Coronary artery (tissue), 2 donors: ENCODE measurements around the gene ANKRD40CL.
A peak's percentile ranks its signal among the peaks of the same experiment; 100 is the strongest.

Source experiments
- DNase-seq: peaks from one replicate; pipeline ENCODE4 v3.0.0-alpha.2; 2017; ENCODE audit warnings: low spot score
- H3K27ac ChIP-seq, 2 donors: fragments of 200-600 bp; sonication (generic); one replicate each; pipeline ENCODE4 v1.5.1; 2016 to 2019
- H3K4me3 ChIP-seq: fragments of 200-600 bp; sonication (generic); 2 replicates; pipeline ENCODE4 v1.5.1; 2016; ENCODE audit warnings: mild to moderate bottlenecking, moderate library complexity
- TF ChIP-seq, protein P1 (sequence below): fragments of 200-600 bp; sonication (generic); IDR thresholded peaks from one replicate; pipeline ENCODE4 v1.5.1; 2019; ENCODE audit warnings: antibody characterized with exemption

The ANKRD40CL gene

DNA sequence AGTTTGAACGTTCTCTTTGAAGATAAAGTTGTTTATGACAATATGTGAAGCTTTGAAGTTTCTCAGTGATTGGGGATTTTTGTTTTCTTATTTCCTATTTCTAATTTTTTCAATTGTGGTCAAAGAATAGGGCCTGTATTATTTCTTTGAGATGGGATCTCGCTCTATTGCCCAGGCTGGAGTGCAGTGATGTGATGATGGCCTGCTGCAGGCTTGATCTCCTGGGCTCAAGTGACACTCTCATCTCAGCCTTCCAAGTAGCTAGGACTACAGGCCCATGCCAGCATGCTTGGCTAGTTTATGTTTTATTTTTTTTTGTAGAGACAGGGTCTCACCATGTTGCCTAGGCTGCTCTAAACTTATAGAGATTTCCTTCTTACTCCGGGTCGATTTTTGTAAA, 11.7 kb upstream of the ANKRD40CL start:
- Histone ChIP-seq H3K4me3 (no peak overlapping the region), H3K27ac (no peak overlapping the region)
- TF ChIP-seq, protein P1, sequence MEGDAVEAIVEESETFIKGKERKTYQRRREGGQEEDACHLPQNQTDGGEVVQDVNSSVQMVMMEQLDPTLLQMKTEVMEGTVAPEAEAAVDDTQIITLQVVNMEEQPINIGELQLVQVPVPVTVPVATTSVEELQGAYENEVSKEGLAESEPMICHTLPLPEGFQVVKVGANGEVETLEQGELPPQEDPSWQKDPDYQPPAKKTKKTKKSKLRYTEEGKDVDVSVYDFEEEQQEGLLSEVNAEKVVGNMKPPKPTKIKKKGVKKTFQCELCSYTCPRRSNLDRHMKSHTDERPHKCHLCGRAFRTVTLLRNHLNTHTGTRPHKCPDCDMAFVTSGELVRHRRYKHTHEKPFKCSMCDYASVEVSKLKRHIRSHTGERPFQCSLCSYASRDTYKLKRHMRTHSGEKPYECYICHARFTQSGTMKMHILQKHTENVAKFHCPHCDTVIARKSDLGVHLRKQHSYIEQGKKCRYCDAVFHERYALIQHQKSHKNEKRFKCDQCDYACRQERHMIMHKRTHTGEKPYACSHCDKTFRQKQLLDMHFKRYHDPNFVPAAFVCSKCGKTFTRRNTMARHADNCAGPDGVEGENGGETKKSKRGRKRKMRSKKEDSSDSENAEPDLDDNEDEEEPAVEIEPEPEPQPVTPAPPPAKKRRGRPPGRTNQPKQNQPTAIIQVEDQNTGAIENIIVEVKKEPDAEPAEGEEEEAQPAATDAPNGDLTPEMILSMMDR, result no peak
- no peak for DNase-seq

DNA sequence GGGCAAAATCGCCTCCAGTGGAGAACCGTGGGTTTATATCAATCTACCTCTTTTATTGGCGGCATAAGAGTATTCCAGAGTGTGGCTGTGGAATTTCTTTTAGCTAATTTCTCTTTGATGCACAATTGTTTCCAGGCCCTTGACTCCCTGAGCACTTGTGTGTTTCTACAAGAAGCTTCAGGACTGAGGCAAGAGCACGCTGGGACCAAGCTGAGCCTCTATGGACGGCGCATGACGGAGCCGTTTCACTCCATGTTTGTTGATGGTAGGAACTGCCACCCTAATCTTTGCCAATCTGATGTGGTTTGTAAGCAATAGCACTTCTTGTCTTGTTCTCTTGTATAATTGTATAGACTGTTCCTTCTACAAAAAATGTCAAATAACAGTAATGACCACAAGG, 11.2 kb upstream of the ANKRD40CL start:
- TF ChIP-seq, protein P1, result no peak
- DNase-seq, result no peak
- no peak overlapping the region for H3K27ac ChIP-seq
- H3K4me3 ChIP-seq, result no peak overlapping the region

DNA sequence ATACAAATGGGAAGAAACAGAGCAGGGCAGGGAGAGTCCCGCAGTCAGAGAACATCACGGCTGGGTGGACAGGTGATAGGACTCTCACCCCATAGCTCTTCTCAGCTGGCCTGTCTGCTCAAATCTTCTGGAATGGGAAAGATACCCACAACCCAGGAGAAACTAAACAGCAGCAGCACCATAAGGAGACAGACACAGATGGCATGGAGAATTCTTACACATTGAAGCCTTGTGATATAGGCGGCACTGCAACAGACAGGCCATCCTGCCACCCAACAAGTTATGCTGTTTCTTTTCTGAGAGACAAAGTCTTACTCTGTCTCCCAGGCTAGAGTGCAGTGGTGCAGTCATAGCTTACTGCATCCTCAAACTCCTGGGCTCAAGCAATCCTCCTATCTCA, 8.6 kb upstream of the ANKRD40CL start:
- H3K27ac ChIP-seq, result no peak overlapping the region
- TF ChIP-seq, protein P1, result no peak
- no peak overlapping the region for H3K4me3 ChIP-seq
- DNase-seq, result no peak

DNA sequence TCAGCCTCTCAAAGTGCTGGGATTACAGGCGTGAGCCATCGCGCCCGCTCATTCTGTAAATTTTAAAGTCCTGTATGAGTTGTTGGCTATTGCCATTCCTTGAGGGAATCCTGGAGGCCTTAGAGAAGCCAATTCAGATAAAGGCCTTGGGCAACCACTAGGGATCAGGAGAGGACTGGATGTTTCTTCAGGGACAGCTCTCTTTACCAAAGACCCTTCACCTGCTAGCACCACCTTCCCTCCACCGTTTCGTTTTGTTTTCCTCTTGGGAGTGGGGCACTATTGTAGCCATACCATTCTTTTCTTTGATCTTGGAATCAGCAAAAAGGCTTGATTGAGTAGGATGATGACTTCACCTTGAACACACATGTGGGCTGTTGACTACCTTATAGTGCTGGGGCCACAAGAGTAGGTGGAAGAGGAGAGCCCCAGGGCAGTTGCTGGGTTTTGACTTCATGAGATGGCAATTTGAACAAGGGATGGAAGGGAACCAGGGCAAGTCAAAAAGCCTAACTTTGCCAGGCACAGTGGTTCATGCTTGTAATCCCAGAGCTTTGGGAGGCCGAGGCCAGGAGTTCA, 7.0 kb upstream of the ANKRD40CL start:
- TF ChIP-seq, protein P1, result no peak
- no peak overlapping the region for H3K4me3 ChIP-seq
- H3K27ac ChIP-seq, result no peak overlapping the region
- DNase-seq, result peak; percentile 21

DNA sequence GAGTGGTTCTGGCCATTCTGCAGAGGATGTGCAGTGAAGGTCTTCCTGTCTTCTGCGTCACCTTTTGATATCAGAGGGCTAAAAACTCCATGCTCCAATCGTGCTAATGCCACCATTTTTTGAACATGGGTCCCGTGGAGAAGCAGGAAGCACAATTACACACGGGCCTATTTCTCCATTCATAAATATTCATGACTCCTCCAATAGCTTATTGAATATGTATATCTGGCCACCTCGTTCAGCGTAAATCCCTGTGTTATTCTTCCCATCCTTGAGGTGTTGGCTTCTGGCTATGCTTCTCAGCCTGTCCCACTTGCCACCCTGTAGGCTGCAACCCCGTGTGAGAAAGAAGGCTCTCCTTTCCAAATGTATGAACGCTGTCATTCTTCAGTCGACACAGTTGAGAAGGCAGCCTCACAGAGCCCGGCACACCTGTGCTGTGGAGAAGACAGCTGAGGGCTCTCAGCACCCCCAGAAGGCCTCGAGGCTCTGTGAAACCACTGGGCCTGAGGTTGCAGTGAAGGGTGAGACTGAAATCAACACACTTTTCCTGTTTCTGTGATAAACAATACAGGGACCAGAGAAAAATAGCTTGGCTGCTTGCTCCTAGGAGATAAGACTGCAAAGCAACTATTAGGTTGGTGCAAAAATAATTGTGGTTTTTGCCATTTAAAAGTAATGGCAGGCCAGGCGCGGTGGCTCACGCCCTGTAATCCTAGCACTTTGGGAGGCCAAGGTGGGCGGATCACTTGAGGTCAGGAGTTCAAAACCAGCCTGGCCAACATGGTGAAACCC, 4.9 kb upstream of the ANKRD40CL start:
- Histone ChIP-seq H3K27ac (no peak overlapping the region), H3K4me3 (no peak overlapping the region)
- TF ChIP-seq, protein P1, result no peak
- DNase-seq, result peak; percentile 11

DNA sequence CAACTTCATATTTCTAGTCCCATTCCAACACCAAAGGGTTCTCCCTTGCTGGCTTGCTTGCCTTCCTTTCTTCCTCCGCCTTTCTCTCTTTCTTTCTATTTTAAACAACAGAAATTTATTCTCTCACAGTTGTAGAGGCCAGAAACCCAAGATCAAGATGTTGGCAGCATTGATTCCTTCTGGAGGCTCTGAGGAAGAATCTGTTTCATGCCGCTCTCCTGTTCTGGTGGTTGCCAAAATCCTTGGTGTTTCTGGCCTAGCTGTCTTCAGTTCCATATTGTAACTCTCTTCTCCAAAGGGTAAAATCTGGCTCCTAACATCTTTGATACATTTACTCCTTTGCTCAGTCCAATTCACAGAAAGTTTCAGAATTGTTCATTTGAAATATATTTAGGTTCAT, 3.0 kb upstream of the ANKRD40CL start:
- Histone ChIP-seq H3K4me3 (no peak overlapping the region), H3K27ac (no peak overlapping the region)
- TF ChIP-seq, protein P1, result no peak
- DNase-seq, result no peak

DNA sequence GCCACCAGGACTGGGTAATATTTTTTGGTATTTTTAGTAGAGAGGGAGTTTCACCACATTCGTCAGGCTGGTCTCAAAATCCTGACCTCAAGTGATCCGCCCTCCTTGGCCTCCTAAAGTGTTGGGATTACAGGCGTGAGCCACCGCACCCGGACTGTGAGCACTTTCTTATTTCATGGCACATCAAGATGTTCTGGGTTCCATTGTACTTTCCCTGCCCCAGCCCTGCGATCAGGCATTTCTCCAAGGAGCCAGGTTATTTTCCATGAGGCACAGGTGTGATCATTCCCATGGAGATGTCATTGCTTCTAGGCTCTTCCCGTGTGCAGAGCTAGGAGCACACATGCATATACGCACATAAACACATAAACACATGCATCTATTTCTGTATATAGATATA, 2.6 kb upstream of the ANKRD40CL start:
- TF ChIP-seq, protein P1, result no peak
- no peak overlapping the region for H3K4me3 ChIP-seq
- no peak overlapping the region for H3K27ac ChIP-seq
- DNase-seq, result peak; percentile 17
